ENCODE results near the gene NCOA7. TPM values are rescaled to one million over a fixed set of nuclear protein-coding genes. Genes with fewer than 3 reads are reported as not detected.

Gene NCOA7
- total RNA-seq, 1 donor, result 41.7 TPM

GRCh38 chr6:125806813-125807212, 16.1 kb downstream of the NCOA7 start:
- no peak for TF ChIP-seq CTCF (IDR thresholded peaks at IDR 0.05; ENCODE audit: insufficient read depth, low read length)

GRCh38 chr6:125807293-125807692, 16.5 kb downstream of the NCOA7 start:
- no peak for DNase-seq (ENCODE audit: low read depth)
- TF ChIP-seq CTCF (IDR thresholded peaks at IDR 0.05; ENCODE audit: insufficient read depth, low read length), result no peak

More at GRCh38 chr6:125806813-125807212, 16.1 kb downstream of the NCOA7 start:
- no peak overlapping the region for H3K4me3 ChIP-seq (ENCODE audit: low read depth, low read length)
- no peak for DNase-seq (ENCODE audit: low read depth)

GRCh38 chr6:125808060-125808459, 17.3 kb downstream of the NCOA7 start:
- DNase-seq (ENCODE audit: low read depth), result no peak
- no peak overlapping the region for H3K4me3 ChIP-seq (ENCODE audit: low read depth, low read length)
- TF ChIP-seq CTCF (IDR thresholded peaks at IDR 0.05; ENCODE audit: insufficient read depth, low read length), result no peak

More at GRCh38 chr6:125807293-125807692, 16.5 kb downstream of the NCOA7 start:
- H3K4me3 ChIP-seq (ENCODE audit: low read depth, low read length), result no peak overlapping the region

GRCh38 chr6:125808591-125808990, 17.8 kb downstream of the NCOA7 start:
- TF ChIP-seq CTCF (IDR thresholded peaks at IDR 0.05; ENCODE audit: insufficient read depth, low read length), result no peak
- no peak for DNase-seq (ENCODE audit: low read depth)
- H3K4me3 ChIP-seq (ENCODE audit: low read depth, low read length), result no peak overlapping the region

GRCh38 chr6:125809570-125810170, 18.9 kb downstream of the NCOA7 start:
- no peak for TF ChIP-seq CTCF (IDR thresholded peaks at IDR 0.05; ENCODE audit: insufficient read depth, low read length)
- H3K4me3 ChIP-seq (ENCODE audit: low read depth, low read length), result no peak overlapping the region

GRCh38 chr6:125810445-125810844, 19.7 kb downstream of the NCOA7 start:
- no peak for DNase-seq (ENCODE audit: low read depth)
- no peak for TF ChIP-seq CTCF (IDR thresholded peaks at IDR 0.05; ENCODE audit: insufficient read depth, low read length)
- no peak overlapping the region for H3K4me3 ChIP-seq (ENCODE audit: low read depth, low read length)

More at GRCh38 chr6:125809570-125810170, 18.9 kb downstream of the NCOA7 start:
- no peak for DNase-seq (ENCODE audit: low read depth)

GRCh38 chr6:125811259-125811658, 20.5 kb downstream of the NCOA7 start:
- no peak for TF ChIP-seq CTCF (IDR thresholded peaks at IDR 0.05; ENCODE audit: insufficient read depth, low read length)
- no peak for DNase-seq (ENCODE audit: low read depth)
- H3K4me3 ChIP-seq (ENCODE audit: low read depth, low read length), result no peak overlapping the region

Measured in fibroblast of the aortic adventitia (primary cell).